GM18951 (cell line): ENCODE results near the gene TNNI2.

Experiments
- POLR2A ChIP-seq: IDR thresholded peaks from 4 replicates; pipeline ENCODE4 v1.6.1; 2011; ENCODE audit warnings: mild to moderate bottlenecking; ENCODE audit not compliant: insufficient read length, insufficient read depth; ENCODE audit errors: extremely low read depth
- in situ Hi-C: fragments of 300-500 bp; cut with MboI; formaldehyde crosslinking; loops from one replicate; pipeline ENCODE4 v1.12.0; 2022; ENCODE audit warnings: low sequenced_read_pairs, mixed read lengths, inconsistent platforms; ENCODE audit not compliant: unreplicated experiment

Gene TNNI2

DNA sequence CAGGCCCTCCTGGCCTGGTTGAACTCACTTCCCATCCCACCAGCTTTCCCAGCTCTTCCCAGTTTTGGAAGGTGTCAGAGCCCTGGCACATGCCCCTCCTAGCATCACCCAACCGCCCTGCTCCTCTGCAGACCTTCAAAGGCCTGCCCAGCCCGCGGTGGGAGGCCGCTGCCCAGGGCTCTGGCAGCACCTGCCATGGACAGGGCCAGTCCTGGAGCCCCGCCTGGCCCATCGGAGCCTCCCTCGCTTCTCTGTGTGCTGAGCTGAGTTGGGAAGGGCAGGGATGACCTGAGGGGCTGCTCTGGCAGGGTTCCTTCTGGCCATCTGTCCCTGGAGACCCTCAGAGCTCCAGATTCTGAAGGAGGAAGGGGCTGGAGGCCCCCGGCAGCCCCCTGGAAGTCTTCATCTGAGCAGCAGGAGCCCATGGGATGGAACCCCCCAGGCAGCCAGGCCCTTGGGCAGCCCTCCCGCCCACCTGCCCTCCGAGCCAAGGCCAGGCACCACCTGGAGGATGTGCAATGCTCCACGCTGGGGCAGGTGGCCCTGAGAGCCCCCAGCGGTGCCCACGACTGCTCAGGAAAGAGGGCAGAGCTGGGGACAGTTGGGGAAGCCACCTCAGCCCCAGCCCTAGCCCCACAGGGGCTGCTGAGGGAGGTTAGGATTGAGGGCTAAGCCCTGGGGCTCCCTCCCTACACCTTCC is 17.7 kb downstream of the TNNI2 start:
- TF ChIP-seq POLR2A, result no peak
- in situ Hi-C loops, result no loop called here

DNA sequence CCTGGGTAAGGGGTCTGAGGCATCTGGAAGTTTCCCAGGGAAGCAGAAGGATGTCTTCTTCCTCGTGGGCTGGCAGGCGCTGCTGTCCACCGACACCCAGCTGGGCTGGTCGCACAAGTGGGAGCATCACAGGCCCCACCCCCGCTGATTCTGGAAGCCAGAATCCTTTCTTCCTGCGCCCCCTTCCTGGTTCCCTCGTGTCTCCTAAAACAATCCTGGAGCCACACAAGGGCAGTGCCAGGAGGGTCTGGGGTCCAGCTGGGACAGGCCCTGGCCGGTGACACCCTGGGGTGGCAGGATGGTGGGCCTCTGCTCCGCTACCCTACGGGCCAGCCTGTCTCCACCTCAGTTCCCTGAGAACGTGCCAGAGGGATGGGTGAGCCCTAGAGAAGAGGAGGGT is 18.3 kb downstream of the TNNI2 start:
- TF ChIP-seq POLR2A, result no peak
- in situ Hi-C loops, result no loop called here

DNA sequence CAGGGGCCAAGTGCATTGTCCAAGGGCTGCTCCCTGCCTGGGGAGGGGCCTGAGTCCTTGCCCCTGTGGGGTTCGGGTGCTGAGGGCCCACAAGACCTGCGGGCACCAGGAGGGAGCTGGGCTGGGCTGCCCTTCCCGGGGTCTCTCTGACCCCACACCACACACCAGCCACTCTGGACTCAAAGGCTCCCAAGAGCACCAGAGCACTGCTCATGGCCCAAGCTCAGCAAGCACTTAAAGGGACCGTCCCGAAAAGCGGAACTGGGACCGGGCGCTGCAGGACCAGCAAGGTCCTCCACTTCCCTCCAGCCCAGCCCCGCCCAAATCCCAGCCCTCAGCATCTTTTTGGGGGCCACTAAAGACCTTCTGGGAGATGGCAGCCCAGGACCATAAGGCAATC is 19.4 kb downstream of the TNNI2 start:
- TF ChIP-seq POLR2A, result no peak
- in situ Hi-C loops, result no loop called here

DNA sequence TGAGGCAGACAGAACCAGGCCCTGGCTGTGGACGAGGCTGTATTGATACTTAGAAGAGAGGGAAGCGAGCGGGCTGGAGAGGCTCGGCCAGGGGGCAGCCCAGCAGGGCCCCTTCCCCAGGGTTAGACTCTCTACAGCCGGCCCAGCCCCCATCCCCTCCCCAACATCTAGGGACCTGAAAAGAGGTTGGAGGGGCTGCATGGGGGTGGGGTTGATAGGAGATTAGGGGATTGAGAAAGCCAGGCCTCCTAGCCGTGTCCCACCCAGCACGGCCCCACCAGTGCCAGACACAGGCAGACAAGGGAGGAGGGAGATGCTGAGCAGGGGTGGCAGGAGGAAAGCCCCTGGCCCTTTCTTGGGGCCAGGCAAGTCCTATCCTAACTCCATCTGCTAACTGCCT is 19.8 kb downstream of the TNNI2 start:
- TF ChIP-seq POLR2A, result no peak
- in situ Hi-C loops, result no loop called here

DNA sequence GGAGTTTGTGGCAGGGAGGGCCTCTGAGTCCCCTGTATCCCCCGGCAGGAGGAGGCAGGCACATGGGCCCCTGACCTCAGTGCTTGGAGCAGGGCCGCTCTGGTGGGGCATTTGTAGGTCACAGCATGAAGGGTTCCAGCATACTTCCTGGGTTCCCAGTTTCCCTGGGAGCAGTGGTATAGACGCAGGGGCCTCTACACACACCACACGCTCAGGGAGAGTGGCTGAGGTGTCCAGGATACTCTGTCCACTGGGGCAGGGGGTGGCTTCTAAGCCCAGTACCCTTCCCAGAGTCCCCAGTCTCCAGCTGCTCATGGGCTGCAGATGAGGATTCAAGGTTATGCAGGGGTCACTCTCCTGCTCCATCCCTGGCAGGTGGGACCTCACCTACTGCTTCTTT is 20.2 kb downstream of the TNNI2 start:
- no peak for TF ChIP-seq POLR2A
- in situ Hi-C loops, result no loop called here

DNA sequence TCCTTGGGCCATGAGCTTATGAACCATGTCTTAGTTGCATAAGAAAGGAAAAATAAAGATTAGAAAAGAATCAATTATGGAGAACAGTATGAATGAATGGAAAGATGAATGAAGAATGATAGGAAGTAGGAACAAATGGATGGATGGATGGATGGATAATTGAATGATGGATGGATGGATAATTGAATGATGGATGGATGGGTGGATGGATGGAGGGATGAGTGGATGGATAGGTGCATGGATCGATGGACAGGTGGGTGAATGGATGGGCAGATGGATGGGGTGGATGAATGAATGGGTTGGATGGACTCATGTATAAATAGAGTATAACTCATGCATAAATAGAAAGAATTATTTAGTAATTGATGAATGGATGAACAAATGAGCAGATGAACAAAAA is 21.3 kb downstream of the TNNI2 start:
- in situ Hi-C loops, result no loop called here
- TF ChIP-seq POLR2A, result no peak

DNA sequence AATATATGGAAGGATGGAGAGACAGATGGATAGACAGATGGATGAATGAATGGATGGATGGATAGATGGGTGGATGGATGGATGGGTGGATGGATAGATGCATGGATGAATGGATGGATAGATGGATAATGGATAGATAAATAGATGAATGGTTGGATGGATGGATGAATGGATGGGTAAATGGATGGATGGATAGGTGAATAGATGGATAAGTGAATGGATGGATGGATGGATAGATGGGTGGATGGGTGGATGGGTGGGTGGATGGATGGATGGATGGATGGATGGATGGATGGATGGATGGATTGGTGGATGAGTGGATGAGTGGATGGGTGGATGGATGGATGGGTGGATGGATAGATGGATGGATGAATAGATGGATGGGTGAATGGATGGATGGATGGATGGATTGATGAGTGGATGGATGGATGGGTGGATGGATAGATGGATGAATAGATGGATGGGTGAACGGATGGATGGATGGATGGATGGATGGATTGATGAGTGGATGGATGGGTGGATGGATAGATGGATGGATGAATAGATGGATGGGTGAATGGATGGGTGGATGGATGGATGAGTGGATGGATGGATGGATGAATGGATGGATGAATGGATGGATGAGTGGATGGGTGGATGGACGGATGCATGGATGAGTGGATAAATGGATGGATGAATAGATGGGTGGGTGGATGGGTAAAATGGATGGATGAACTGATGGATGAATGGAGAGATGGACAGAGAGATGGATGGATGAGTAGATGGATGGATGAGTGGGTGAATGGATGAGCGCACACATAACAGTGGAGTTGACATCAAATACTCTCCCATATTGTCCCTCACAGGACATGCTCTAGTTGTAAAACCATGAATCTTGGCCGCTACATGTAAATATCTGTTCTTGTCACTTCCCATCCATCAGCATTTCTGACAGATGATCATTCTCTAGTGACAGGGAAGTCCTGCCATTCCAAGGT is 22.9 kb downstream of the TNNI2 start:
- in situ Hi-C loops, result no loop called here
- no peak for TF ChIP-seq POLR2A

DNA sequence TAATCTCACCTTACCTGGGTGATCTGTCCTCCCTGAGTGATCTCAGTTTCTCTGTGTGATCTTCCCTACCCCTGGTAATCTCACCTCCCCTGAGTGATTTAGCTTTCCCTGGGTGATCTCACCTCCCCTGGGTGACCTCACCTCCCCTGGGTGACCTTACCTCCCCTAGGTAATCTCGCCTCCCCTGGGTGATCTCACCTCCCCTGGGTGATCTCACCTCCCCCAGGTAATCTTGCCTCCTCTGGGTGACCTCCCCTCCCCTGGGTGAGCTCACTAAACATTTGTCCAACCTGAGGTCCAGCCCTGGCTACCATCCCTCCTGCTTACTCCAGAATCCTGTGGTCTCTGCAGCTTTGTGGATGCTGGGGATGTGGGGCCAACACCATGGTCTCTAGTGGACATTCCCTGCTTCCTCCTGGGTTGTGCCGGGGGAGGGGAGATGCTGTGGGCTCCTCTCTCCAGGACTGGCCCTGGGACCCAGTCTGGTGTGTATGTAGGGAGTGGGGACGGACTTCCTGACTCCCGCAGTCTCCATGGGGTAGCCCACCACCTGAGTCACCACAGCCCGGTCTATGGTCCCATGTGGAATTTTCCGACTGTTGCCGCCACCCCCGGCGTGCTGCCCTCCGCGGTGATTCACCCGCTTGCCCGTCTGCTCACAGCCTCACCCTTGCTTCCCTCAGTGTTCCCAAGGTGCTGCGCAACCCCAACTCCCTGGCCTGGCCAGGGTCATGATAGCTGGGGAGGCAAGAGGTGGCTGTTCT is 24.0 kb downstream of the TNNI2 start:
- in situ Hi-C loops, result no loop called here
- no peak for TF ChIP-seq POLR2A

DNA sequence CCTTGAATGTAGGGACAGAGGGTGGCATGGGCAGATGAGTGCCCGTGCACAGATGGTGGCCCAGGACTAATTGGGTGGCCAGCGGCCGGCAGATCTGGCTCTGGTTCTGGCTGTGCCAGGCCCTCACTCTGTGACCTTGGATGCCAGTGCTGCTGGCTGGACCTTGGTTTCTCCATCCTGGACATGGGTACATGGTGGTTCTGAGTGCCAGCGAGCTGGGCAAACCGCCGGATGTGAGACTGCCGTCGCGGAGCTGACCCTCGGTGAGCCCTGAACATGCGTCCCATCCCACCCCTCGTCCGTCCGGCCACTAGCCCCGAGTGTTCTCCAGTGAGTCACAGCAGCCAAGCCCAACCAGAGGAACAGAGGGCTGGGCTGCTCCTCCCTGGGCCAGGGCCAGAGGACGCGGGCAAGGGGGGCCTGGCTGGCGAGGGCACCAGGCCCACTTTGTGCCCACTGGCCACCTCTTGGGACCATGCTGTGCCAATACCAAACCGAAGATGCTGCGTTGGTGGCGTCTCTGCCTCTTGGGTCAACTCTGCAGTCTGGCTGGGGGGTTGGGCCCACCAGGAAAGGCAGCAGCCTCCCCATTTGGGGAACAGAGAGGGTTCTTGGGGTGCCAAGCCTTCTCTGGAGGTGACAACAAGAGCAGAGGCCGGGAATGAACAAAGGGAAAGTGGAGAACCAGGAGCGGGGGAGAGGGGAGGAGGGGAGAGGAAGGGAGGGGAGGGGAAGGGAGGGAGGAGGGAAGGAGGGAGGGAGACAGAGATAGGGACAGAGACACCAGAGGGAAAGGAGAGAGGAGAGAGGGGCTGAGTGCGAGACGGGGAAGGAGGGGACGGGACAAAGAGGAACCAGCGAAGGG is 24.8 kb downstream of the TNNI2 start:
- in situ Hi-C loops, result no loop called here
- TF ChIP-seq POLR2A, result no peak

DNA sequence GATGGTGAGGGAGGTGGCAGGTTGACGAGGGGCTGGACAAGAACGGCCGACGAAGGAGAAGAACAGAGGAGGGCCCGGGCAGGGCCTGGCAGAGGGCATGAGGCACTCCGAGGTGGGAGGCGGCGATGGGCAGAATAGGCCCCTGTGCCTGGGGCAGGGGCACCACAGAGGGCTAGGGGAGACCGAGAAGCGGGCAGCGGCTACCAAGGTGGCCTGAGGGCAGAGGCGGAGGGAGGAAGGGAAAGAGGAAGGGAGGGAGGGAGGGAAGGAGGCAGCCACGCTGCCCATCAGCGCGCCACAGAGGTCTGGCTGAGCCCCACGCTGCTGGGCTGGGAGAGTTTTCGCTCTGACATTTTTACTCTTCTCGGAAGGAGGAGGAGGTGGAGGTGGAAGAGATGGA is 25.4 kb downstream of the TNNI2 start:
- TF ChIP-seq POLR2A, result no peak
- in situ Hi-C loops, result no loop called here

DNA sequence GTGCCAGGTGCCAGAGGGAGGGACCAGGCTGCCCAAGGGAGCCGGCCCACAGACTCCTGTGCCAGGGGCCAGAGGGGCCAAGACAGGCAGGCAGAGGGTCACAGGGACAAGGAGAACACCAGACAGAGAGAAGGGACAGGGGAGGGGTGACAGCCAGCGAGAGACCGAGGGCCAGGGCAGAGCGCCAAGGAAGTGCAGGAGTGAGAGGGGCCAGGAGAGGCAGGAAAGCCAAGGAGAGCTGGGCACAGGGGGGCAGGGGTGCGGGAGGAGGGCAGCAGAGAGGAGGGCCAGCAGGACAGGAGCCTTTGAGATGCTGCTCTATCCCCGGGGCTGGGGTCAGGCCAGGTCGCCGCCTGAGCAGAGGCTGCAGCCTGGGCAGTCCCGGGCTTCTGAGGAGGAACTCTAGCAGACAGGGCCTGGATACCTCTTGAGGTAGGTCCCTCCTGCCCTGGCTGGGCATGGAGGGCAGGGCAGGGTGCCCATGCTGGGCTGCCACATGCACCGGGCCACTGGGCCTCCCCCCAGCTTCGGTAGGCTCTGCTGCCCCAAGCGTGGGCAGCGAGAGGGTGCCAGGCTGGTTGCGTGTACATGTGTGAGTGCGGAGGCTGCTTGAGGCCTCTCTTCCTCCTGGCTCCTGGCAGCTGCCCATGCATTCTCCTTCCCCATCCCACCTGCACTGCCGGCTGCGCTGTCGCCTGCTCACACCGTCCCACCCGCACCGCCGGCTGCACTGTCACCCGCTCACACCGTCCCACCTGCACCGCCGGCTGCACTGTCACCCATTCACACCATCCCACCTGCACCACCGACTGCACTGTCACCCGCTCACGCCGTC is 26.3 kb downstream of the TNNI2 start:
- in situ Hi-C loops, result no loop called here

DNA sequence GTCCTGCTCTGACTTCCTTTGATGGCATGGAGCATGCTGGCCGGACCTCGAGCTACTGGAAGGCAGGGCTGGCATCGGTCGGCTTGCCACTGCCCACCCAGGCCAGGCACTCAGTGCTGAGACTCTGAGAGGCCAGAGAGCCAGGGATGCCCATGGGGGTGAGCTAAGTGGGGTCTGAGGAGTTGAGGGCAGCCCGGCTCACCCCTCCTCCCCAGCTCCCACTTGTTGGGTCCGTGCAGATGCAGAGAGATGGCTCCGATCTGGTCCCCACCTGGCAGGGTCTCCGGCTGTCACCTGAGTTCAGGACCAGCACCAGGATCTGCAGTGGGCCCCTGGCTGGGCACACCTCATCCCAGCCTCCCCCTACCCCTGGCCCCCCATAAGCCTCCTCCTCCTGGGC is 27.4 kb downstream of the TNNI2 start:
- in situ Hi-C loops, result no loop called here
- TF ChIP-seq POLR2A, result no peak

More for the DNA sequence above, 26.3 kb downstream of the TNNI2 start:
- no peak for TF ChIP-seq POLR2A

DNA sequence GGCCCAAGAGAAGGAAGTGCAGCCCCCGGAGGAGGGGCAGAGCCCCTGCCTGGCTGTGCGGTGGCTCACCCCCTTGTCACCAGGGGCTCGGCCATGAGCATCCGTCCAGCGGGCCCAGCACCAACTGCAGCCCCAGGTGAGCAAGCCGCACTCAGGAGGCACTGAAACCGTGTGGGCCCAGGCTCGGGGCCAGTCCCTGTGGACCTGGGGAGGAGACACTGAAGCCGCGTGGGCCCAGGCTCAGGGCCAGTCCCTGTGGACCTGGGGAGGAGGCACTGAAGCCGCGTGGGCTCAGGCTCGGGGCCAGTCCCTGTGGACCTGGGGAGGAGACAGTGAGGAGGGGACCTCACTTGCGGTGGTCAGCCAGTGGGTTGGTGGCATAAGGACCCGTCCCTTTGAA is 28.0 kb downstream of the TNNI2 start:
- in situ Hi-C loops, result no loop called here
- TF ChIP-seq POLR2A, result no peak
